NT2/D1 (cell line): Measurements from ENCODE around the gene NAALADL2.

Experiments
- SUZ12 ChIP-seq: IDR thresholded peaks from 2 replicates; pipeline ENCODE4 v1.6.1; 2011; ENCODE audit not compliant: insufficient read length, insufficient read depth; ENCODE audit errors: extremely low read depth
- YY1 ChIP-seq: IDR thresholded peaks from 2 replicates; pipeline ENCODE4 v1.6.1; 2011; ENCODE audit not compliant: insufficient read length, insufficient read depth

DNA sequence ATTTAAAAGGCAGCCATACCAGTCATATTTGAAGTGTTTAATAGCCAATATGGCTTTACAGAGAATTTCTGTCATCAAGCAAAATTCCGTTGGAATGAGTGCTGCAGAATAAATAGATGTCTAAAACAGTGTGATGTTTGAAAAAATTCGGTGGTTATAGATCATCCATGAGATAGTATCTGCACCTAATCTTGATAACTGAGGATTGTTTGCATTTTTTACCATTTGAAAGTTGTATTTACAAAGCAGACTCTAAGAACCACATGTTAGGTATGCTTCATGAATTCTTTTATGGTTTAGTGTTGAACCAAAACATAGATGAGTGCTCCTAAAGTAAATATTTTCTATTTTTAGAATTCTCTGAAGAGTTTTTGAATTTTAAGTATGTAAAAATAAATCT is 476.1 kb downstream of the NAALADL2 start:
- TF ChIP-seq SUZ12 = no peak
- TF ChIP-seq YY1 = no peak
